Stimulated activated CD4-positive, alpha-beta T cell treated with anti-CD3 and anti-CD28 coated beads, Interleukin-15, amount 100 ng/mL, for 1 hour (primary cell): Measurements from ENCODE around the gene ZBTB8A.
"Not testable (repeated sequence)": the region's sequence is repeated elsewhere in the genome, so short reads cannot be mapped to it uniquely, and the experiment has no call there.

ENCODE experiments used
- DNase-seq, 2 donors: peaks; one replicate each; pipeline ENCODE4 v3.0.0-alpha.2; 2020; ENCODE audit warnings: low read depth in 1 of 2, low spot score in 1 of 2

Gene ZBTB8A

DNA sequence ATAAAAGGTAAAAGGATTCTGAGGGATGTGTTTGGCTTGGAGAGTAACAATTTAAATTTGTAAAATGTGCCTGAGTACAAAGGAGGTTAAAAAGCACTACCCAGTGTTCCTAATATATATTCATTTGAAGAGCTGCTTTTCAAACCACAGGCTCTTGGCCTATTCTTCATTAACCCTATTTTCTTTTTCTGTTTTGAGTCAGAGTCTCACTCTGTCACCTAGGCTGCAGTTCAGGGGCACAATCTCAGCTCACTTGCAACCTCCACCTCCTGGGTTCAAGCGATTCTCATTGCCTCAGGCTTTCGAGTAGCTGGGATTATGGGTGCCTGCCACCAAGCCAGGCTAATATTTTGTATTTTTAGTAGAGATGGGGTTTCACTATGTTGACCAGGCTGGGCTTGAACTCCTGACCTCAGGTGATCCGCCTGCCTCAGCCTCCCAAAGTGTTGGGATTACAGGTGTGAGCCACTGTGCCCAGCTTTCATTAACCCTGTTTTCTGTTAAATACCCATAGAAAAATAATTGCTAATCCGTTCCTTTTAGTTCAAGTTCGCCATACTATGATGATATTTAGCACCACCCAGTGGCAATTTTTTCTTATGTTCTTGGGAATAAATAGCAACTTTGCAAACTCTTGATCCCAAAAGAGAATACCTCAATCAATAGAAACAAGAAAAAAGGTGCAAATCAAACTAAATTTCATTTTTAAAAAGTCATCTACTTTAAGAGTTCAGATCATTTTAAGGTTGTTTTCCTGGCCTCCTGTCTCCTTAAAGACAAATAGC, 80.7 kb downstream of the ZBTB8A start:
- DNase-seq, result no peak

DNA sequence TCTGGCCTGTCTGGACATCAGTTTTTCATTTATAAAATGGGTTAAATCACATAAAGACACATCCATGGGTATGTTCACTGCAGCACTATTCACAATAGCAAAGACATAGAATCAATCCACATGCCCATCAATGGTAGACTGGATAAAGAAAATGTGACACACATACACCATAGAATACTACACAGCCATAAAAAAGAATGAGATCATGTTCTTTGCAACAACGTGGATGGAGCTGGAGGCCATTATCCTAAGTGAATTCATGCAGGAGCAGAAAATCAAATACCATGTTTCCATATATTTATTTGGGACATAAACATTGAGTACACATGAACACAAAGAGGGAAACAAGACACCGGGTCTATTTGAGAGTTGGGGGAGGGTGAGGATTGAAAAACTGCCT, 83.0 kb downstream of the ZBTB8A start:
- no peak for DNase-seq

DNA sequence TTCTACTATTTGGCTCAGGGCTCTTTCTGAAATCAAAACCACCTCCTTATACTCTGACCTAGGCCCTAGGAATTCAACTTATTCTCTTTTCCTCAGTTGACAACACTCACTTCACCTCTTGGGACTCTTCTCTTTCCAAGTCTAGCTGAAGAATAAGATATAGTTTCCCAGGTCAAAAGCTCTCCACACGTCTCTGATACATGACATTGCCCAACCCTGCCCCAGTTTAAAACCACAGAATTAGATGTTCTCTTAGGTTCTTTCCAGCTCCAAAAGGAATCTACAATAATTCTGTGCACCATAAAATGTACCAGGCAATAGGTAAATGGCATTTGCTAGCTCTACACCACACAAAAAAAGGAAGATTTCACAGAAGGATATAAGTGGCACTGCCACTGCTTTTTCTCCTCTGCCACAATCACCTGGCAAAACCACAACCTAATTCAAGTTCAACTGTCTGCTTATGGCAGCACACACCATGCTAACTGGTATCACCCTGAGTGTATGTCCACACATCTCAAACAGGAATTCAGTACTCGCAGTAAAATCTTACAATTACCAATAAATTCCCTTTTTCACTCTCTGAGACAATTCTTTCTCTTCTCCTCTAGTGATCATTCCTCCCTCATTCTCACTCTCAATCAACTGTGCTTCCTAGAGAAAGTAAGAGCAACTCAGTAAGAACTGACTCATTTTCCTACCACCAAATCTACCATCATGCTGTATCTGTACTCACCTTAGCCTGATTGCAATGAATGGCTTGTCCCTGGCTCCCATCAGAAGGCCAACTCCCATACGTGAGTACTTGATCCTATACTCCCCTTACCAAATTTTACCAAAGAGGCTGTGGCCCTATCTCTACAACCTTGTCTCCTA, 83.8 kb downstream of the ZBTB8A start:
- no peak for DNase-seq

DNA sequence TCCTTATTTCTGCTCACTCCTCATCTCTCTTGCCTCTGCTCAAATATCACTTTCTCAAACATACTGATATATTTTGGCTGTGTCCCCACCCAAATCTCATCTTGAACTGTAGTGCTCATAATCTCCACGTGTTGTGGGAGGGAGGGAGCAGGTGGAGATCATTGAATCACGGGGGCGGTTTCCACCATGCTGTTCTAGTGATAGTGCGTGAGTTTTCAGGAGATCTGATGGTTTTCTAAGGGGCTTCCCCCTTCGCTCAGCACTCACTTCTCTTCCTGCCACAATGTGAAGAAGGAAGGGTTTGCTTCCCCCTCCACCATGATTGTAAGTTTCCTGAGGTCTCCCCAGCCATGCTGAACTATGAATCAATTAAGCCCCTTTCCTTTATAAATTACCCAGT, 84.5 kb downstream of the ZBTB8A start:
- DNase-seq, result no peak

DNA sequence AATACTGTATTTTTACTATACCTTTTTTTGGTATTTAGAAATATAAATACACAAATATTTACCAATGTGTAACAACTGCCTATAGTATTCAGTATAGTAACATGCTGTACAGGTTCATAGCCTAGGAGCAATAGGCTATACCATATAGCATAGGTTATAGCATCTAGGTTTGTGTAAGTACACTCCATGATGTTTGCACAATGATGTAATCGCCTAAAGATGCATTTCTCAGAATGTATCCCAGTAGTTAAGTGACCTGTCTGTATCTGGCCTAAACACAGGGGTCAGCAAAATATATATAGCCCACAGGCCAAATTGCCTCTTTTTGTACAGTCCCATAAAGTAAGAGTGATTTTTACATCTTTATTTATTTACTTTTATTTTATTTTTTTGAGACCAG, 86.9 kb downstream of the ZBTB8A start:
- DNase-seq, result no peak

DNA sequence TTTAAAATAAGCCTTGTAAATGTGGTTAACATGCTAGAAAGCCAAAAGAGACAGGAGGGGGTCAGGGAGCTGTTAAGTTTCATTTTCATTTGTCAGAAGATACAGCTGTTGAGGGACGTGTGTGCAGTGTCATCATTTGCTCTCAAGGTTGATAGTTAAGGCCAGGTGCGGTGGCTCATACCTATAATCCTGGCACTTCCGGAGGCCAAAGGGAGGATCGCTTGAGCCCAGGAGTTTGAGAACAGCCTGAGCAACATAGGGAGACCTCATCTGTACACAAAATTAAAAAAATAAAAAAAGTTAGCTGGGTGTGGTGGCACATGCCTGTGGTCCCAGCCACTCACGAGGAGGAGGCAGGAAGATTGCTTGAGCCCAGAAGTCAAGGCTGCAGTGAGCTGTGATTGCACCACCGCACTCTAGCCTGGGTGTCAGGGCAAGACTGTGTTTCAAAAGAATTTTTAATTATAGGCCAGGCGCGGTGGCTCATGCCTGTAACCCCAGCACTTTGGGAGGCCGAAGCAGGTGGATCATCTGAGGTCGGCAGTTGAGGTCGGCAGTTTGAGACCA, 88.5 kb downstream of the ZBTB8A start:
- DNase-seq, result no peak

DNA sequence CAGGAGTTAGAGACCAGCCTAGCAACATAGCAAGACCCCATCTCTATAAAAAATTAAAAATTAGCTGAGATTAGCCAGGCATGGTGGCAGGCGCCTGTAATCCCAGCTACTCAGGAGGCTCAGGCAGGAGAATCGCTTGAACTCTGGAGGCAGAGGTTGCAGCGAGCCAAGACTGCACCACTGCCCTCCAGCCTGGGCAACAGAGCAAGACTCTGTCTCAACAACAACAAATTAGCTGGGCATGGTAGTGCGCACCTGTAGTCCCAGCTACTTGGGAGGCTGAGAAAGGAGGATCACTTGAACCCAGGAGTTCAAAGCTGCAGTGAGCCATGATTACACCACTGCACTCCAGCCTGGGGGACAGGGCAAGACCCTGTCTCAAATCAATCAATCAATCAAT, 90.9 kb downstream of the ZBTB8A start:
- DNase-seq, result not testable (repeated sequence)

DNA sequence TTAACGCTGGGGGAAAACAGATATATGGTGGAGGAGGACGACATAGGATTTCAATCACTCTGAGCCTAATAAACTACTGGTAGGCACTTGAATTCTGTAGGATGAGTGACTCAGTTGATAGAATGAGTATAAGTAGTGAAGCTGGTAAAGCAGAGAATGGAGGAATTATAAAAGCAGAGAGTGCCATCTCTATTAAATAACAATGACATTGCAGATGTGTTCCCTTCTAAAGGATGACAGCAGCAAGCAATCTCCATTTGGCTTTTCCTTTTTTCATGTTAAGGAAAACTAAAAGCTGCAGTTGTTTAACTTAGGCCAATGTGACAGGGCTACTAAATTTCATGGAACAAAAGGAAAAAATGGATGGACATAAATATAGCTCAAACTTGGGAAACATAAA, 93.6 kb downstream of the ZBTB8A start:
- DNase-seq, result no peak

DNA sequence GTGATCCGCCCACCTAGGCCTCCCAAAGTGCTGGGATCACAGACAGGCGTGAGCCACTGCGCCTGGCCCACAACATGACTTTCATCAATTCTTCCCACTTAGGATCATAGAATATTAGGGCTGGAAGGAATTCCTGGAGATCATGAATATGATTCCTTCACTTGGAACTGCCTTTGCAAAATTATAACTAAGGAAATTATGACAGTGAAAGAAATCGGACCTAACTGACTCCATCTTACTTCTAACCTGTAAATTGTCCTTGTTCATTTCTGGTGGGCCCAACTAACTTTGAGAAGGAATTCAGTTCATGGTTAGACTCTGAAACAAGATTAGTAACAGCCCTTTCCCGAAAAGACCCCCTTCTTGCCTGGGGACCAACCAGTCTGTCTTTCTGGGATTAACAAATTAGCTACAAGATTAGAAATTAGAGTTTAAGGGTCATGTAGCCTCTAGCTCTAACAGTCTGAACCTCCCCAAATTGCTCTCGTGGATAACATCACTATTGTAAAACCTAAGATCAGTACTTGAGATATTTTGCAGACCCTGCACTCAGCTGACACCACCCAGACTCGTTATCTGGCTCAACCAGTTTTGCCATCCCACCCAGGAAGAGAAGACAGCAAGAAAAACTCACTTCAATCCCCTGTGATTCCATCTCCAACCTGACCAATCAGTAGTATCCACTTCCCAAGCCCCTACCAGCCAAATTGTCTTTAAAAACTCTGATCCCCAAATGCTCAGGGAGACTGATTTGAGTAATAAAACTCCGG, 96.5 kb downstream of the ZBTB8A start:
- no peak for DNase-seq

DNA sequence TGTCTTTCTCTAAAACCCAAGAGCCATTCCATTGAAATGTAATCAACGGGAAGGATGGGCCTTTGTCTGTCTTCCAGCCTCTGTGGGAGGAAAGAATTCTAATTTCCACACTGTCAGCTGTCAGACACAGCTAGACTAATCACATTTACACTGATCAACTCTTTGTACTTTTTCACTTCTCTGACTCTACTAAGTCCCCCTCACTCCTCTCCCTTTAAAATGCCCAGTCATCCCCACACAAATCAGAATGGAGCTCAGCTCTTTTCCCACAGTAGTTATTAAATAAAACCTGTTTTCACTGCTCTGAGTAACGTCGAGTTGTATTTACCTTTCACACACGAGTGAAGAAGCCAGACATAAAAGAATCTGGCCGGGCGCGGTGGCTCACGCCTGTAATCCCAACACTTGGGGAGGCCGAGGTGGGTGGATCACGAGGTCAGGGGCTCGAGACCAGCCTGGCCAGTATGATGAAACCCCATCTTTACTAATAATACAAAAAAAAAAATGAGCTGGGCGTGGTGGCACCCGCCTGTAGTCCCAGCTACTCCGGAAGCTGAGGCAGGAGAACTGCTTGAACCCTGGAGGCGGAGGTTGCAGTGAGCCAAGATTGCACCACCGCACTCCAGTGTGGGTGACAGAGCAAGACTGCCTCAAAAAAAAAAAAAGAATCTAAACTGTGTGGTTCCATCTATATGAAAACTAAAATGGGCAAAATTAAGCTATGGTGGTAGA, 97.9 kb downstream of the ZBTB8A start:
- DNase-seq, result no peak

DNA sequence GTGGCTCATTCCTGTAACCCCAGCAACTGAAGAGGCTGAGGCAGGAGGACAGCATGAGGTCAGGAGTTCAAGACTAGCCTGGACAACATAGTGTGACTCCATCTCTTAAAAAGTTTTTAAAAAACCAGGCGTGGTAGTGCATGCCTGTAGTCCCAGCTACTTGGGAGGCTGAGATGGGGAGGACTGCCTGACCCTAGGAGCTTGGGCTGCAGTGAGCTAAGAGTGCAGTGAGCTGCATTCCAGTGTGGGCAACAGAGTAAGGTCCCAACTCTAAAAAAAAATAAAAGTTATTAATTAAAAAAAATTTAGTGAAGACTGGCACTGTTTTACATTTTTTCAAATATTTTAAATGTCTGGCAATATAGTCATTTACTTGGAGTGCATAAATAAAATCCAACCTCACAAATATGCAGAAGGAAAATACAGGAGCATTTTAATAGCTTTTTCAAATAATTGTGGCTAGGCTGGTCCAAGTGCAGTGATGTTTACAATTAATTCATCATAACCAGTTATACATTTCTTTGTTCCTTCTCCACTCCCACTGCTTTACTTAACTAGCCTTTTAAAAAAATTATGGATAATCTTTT, 100.4 kb downstream of the ZBTB8A start:
- DNase-seq, result no peak

DNA sequence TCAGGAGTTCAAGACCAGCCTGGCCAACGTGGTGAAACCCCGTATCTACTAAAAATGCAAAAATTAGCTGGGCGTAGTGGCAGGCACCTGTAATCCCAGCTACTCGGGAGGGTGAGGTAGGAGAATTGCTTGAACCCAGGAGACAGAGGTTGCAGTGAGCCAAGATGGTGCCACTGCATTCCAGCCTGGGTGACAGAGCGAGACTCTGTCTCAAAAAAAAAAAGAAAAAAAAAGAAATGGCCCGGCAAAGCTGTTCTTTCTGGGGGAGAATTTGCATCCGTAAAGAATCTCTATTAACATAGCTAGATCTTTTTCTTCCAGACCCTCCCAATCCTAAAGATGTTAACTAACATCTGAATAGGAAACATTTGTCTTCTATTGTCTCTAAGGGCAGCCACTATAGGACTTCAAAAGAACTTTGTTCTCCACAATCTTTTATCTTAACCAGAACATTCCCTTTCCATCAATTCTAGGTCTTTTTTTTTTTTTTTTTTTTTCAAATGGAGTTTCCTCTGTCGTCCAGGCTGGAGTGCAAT, 103.1 kb downstream of the ZBTB8A start:
- DNase-seq, result not testable (repeated sequence)

DNA sequence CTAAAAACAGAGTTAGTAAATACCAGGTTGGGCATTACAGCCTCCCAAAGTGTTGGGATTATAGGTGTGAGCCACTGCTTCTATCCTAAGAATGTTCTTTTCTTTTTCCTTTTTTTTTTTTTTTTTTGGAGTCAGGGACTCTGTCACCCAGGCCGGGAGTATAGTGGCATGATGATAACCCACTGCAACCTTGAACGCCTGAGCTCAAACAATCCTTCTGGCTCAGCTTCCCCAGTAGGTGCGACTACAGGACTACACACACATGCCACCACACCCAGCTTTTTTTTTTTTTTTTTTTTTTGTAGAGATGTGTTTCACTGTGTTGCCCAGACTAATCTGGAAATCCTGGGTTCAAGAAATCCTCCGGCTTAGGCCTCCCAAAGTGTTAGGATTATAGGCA, 105.2 kb downstream of the ZBTB8A start:
- no peak for DNase-seq

DNA sequence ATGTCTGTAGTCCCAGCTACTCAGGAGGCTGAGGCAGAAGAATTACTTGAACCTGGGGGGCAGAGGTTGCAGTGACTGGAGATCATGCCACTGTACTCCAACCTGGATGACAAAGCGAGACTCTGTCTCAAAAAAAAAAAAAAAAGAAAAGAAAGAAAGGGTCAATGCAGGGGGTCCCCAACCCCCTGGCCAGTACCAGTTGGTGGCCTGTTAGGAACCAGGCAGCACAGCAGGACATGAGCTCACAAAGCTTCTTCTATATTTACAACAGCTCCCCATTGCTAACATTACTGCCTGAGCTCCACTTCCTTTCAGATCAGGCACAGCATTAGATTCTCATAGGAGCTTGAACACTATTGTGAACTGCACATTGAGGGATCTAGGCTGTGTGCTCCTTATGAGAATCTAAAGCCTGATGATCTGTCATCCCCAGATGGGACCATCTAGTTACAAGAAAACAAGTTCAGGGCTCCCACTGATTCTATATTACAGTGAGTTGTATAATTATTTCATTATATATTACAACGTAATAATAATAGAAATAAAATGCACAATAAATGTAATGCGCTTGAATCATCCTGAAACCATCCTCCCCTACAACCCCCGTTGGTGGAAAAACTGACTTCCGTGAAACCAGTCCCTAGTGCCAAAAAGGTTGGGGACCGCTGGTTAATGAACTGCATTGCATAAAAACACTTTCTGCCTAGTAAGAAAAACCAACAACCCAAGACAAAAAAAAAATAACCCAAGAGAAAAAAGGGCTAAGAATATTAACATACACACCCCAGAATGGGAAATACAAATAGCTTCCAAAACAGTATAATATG, 108.3 kb downstream of the ZBTB8A start:
- no peak for DNase-seq

DNA sequence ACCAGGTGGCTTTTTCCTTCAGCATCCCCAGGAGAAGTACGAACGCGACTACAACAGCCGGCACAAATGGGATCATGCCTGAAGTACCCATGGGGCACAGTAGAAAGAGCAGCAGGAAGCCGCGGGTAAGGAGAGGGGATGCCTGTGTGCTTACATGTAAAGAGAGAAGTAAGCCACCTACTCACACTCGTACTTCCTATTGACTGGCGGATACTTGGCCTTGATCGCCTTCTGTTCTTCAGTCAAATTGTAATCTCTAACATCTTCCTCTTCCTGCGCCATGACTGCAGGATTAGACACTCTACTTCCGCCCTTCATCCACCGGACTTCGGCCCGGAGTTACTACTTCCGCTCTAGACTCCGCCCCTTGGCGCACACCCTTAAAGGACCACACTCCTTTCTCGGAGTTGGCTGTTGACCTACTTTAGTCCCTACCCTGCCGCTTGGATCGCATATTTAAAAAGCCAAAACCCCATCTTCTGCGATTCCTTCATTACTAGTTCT, 111.1 kb downstream of the ZBTB8A start, which contains the start of gene ZBTB8OS:
TSS of gene ZBTB8OS (minus strand) at position 303 of the 504 bp plus-strand sequence. CDS start at position 282, 21 bp downstream.
- DNase-seq, result peak; percentile 67

DNA sequence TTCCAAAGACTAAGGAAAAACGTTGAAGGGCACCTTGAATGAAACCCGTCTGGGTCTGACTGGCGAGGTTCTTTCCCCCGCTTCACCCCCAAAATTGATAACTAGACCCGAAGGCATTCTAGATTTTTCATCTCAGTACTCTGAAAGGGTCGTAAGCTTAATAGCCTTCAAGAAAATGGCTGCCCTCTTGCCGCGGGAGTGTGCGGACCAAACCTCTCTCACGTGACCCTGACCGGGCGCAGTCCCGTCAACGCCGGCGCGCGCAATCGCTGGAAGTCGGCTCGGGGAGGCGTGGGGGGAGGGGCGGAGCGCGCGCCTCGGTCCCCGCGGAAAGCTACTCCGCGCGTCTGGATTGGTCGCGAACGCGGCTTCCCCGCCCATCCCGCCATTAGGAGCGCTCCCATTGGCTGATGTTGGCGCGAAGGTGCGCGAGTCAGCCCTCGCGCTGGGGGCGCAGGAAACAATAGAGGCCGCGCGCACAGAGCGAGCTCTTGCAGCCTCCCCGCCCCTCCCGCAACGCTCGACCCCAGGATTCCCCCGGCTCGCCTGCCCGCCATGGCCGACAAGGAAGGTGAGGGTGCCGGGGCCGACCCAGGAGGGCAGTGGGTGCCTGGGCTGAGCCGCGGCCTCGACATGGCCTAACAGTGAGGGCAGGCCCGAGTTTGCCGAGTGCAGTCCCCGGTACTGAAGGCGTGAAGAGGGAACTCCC, 111.7 kb downstream of the ZBTB8A start, which contains the start of gene RBBP4:
TSS of gene RBBP4 (plus strand) at position 457 of the 709 bp plus-strand sequence. CDS start at position 556, 99 bp downstream.
- peak; percentile 98 for DNase-seq

DNA sequence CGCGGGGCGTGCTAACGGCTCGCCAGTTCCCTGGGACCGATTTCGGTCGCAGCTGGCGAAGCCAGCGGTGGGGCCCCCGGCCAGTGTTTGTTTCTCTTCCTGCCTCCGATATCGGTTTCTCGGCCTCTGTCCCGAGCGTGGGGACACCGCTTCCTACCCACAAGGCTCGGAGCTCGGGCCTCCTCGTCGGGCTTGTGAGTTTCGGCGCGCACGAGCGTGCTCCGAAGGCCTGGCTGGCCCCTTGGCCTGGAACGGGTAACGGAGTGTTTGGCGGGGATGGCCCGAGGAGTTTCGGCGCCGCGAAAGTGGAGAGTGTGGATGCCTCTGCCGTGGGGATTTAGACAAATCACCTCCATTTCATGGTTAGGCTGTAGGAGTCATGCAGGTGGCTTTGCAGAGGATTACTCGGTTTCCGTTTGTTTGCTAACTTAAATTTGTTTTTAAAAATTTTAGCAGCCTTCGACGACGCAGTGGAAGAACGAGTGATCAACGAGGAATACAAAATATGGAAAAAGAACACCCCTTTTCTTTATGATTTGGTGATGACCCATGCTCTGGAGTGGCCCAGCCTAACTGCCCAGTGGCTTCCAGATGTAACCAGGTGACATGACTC, 112.3 kb downstream of the ZBTB8A start:
- DNase-seq, result no peak
